GOT3 (cell line): Measurements from ENCODE around the gene NCBP3.

ENCODE experiments used
- DNase-seq: peaks from one replicate; lab custom pipeline; 2025; ENCODE audit warnings: mixed read lengths; lab: John Stamatoyannopoulos, UW

Gene NCBP3

GRCh38 chr17:3845621-3846436, at the start of gene NCBP3:
NCBP3 (minus strand) TSS chr17:3846246; CDS start chr17:3846223, 23 bp downstream.
- peak; percentile 63 for DNase-seq

GRCh38 chr17:3895354-3895753, 49.3 kb upstream of the NCBP3 start:
- DNase-seq, result no peak

GRCh38 chr17:3894911-3895343, 48.9 kb upstream of the NCBP3 start:
- no peak for DNase-seq

DNA sequence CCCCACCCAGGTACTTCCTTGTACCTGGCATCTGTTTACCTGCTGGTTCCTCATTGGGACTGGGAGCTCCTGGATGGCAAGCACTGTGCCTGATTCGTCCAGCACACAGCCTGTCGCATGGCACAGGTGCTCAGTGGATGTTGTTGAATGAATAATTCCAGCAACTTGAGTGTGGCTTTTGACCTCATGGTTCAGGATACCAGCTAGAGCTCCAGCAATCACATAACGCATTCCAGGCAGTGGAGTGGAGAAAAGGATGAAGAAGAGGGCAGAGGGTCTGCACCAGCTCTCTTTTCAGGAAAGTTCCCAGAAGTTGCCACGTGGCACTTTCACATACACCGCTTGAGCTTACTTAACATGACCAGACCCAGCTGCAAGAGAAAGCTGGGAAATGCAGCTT, 48.1 kb upstream of the NCBP3 start:
- no peak for DNase-seq

DNA sequence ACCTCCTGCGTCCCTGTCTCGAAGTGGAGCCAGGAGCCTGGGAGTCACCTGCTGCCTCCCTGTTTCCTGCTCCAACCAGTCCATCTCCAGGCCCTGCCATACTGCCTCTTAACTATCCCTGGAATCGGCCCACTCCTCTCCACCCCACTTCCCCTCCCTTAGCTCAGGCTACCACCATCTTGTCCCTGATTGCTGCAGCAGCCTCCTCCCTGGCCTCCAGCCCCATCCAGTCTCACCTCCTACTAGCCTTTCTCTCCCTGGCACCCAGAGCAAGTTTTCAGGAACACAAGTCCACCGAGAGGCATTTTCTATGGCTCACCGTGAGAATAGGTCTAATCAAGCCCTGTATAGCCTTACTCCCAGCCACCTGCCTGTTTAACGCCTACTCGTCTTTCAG, 47.7 kb upstream of the NCBP3 start:
- no peak for DNase-seq

DNA sequence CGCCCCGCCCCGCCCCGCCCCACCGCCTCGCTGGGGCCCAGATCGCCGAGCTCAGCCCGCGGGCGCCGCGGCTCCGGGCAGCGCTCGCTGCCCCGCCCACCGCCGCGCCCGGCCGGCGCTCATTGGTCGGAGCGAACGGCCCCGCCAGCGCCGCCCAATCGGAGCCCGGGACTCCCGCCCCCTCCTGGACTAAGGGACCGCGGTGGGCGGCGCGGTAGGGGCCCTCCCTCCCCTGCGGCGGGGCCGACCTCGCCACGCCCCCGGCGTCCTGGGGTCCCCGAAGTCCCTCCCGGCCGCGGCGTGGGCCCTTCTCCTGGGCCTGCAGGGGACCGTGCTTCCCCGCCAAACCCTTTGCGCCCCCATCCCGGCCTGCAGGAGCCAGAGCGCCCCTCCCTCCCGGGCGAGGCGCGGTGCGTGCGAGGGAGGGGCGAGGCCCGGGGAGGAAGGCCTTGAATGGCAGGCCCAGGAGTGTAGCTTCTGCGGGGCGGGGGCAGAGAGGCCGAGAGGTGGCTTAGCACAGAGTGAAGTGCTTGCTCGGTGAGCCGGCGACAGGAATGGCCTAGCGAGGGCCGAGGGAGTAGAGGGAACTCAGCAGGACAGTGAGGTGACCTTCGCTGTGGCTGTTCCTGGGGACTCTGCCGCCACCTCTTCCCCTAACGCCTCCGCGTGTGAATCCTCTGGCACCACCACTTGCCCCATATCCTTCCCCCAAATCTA, 47.1 kb upstream of the NCBP3 start, which contains the start of gene CAMKK1:
CAMKK1 (minus strand) TSS at position 51 of the 717 bp plus-strand sequence. CDS start 7,366 bp downstream, outside the sequence.
- peak; percentile 37 for DNase-seq

- no peak for DNase-seq
Measured at GRCh38 chr17:3892095-3892998, 46.3 kb upstream of the NCBP3 start.

DNA sequence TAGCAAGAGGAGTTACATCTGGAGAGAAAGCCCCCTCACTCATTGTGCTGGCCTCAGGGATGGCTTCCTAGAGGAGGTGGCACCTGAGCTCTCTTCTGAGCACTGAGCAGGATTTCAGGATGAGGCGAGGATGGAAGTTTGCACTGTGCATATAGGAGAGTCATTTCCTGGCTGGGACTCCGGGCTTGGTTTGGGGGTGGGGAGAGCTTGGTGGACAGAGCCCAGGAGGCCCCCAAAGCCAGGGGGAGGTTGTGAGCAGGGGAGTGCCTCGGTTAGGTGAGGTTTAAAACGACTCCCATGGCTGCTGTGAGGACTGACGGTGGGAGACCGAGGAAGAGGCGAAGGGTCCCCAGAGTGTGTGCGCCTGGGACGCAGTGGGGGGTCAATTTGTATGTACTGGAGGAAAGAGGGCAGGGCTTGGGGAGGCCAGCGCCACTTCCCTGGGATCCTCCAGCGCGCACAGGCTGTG, 45.6 kb upstream of the NCBP3 start:
- no peak for DNase-seq

GRCh38 chr17:3890878-3891219, 44.8 kb upstream of the NCBP3 start:
- DNase-seq, result no peak

- peak; percentile 61 for DNase-seq
Measured at GRCh38 chr17:3890082-3890877, 44.2 kb upstream of the NCBP3 start.

DNA sequence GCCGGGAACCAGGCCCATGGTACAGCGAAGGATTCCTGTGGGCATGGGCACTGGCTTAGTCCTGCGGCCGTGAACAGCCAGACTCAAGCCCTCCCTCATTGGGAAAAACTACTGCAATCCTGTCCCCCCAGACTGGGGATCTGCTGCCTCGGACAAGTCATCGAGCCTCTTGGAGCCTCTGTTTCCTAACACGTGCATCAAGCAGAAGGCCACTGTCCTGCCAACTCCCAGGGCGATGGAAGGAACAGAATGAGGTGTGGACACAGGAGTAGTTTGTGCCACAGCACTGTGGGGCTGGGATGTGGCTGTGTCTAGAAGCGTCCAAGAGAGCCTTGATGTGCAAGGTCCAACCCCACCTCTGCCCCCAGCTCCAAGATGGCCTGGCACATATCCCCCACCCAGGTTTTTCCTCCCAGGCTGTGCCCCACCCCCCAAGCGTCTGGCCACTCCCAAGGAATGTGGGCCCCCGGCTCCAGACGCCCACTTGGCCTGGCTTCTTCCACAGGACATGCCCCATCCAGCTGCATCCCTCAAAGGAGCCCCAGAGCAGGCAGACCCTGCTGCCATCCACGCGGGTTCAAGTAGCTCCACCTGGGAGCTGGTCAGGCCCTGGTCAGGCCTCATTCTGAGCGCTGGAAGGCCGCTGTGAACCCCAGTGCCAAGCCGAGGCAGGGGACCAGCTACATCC, 43.4 kb upstream of the NCBP3 start:
- no peak for DNase-seq

DNA sequence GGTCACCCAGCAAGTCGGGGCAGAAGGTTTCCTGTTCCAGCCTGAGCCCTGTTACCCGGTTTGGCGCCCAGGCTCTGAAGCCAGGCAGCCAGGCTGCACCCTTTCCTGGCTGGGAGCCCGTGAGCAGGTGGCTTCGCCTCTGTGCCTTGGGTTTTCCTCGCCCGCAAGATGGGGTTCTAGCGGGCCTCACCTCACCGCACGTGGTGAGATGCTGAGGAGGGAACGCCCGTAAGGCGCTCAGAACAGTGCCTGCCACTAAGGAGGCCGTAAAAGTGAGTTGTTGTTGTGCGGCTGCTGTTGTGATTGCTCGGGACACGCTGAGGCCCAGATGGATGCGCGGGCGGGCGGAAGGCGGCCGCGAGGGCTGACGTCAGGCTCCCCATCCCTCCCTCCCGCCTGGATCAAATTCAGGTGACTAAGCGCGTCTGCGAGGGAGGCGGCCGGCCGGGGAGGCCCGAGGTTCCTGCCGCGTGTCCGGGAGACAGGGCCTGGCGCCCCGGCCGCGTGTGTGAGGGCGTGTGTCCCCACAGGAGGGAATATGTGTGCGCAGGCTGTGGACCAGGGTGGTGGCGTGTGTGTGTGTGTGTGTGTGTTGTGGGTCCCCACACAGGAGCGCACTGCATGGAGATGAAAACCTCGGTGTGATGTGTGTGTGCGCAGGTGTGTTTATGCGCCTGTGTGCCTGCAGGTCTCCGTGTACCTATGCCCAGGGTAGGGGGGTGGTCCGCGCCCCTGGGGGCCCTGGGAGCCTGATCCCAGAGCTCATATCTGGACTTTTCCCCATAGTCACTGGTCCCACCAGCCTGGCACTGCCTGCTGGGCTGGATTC, 42.5 kb upstream of the NCBP3 start:
- DNase-seq, result no peak

DNA sequence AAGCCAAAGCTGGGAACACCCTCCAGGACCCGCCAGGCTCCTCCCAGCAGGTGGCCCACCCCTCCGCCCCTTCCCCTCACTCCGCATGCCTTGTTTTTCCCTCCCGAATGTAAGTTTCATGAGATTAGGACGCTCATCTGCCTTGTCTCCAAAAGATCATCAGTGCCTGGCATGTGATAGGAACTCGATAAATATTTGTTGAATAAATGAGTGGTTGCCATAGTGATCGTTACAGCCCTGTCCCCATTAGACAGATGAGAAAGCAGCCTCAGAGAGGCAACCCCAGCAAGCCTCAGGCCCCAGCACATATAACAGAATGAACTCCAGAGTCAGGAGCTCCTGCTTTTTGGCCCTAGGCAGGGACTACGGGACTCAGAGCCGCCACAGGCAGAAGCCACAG, 41.8 kb upstream of the NCBP3 start:
- no peak for DNase-seq

DNA sequence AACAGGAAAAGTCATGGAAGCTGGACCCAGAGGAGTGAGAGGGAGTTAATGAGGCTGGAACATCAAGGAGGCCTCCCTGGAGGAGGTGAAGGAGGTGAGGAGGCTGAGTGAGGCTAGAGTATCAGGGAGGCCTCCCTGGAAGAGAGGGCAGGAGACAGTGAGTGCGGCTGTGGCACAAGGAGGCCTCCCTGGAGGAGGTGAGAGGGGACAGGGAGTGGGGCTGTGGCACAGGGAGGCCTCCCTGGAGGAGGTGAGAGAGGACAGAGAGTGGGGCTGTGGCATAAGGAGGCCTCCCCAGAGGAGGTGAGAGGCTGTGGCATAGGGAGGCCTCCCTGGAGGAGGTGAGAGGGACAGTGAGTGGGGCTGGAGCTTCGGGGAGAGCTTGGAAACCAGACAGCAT, 41.3 kb upstream of the NCBP3 start:
- DNase-seq, result no peak

- no peak for DNase-seq
Measured at GRCh38 chr17:3886776-3887175, 40.7 kb upstream of the NCBP3 start.

- DNase-seq, result no peak
Measured at GRCh38 chr17:3885970-3886369, 39.9 kb upstream of the NCBP3 start.

GRCh38 chr17:3885271-3885670, 39.2 kb upstream of the NCBP3 start:
- DNase-seq, result no peak

- no peak for DNase-seq
Measured at GRCh38 chr17:3884188-3884587, 38.1 kb upstream of the NCBP3 start.

DNA sequence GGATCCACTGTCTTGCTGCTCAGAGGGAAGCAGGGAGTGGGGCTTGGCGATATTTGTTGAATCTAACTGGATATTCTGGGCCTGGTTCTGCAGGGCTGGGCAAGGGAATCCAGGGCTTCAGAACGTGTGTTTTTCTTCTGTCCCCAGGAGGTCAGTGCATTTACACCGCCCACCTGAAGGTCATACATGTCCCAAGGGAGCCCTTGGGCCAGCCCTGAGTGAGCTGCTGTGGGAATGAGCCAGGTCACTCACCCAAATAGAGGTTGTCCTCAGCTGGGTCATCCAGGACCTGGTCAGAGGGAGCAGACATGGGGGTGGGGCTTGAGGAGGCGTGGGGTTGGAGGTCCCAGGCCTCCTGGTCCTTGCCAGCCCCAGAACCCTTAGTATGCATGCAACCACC, 36.2 kb upstream of the NCBP3 start:
- no peak for DNase-seq

DNA sequence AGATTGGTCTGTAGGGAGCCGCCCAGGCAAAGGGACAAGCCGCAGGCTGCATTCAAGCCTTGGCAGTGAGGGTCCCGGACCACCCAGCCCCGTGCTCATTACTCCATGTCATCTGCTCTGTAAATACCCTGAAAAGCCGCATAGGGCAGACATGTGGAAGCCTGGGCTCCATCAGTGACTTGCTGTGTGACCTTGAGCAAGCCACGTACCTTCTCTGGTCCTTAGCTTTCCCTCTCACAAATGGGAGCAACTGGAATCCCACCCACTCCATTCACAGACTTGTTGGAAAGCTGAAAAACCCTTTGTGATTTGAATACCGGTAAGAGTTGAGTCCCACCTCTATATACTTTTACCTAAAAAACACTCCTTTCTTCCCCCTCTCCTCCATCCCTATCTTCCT, 34.9 kb upstream of the NCBP3 start:
- DNase-seq, result no peak
